ENCODE measurements around the gene ALDH1B1. TPM values are rescaled to one million over a fixed set of nuclear protein-coding genes. Genes with fewer than 3 reads are reported as not detected.
A peak's percentile ranks its signal among the peaks of the same experiment; 100 is the strongest.

Gene ALDH1B1
- total RNA-seq, 2 donors from 2014 or later, result 47.7 to 59.9 TPM

GRCh38 chr9:38423273-38423972, 30.9 kb downstream of the ALDH1B1 start:
- TF ChIP-seq CTCF (conservative IDR thresholded peaks at IDR 0.05), result no peak
- H3K9ac ChIP-seq (ENCODE audit: extremely low read depth, low read length, poor library complexity, severe bottlenecking), result peak overlapping the region; percentile 30
- Mint-ChIP-seq H3K27ac (no peak overlapping the region), H3K4me1 (peaks cover 53% of the 10 kb centered on the region), H3K4me3 (peak overlapping the region; percentile 53), H3K9me3 (no peaks in the 10 kb centered on the region), H3K27me3 (ENCODE audit: insufficient read depth) (peaks cover 36% of the 10 kb centered on the region), H3K36me3 (ENCODE audit: low read depth) (no peaks in the 10 kb centered on the region)
- H3K27ac ChIP-seq (ENCODE audit: low read depth, low read length), result no peak overlapping the region
- H3K36me3 ChIP-seq (ENCODE audit: control insufficient read depth, insufficient read depth, low read length), result no peaks in the 10 kb centered on the region
- no peaks in the 10 kb centered on the region for H3K9me3 ChIP-seq (ENCODE audit: control insufficient read depth, low read length)
- H3K4me1 ChIP-seq (ENCODE audit: control insufficient read depth, insufficient read depth, low read length), result peaks cover 15% of the 10 kb centered on the region
- DNase-seq, result peak; percentile 72
- peak overlapping the region; percentile 78 for H3K4me3 ChIP-seq (ENCODE audit: low read length)
- WGBS, 2 experiments (ENCODE audit: insufficient coverage in 1 of 2, insufficient read length in 1 of 2), result 39 to 47% methylated on average over 6 to 15 of the region's 15 CpGs
- peaks cover 23% of the 10 kb centered on the region for H3K27me3 ChIP-seq (ENCODE audit: control insufficient read depth, insufficient read depth, low read length, poor library complexity, severe bottlenecking)

DNA sequence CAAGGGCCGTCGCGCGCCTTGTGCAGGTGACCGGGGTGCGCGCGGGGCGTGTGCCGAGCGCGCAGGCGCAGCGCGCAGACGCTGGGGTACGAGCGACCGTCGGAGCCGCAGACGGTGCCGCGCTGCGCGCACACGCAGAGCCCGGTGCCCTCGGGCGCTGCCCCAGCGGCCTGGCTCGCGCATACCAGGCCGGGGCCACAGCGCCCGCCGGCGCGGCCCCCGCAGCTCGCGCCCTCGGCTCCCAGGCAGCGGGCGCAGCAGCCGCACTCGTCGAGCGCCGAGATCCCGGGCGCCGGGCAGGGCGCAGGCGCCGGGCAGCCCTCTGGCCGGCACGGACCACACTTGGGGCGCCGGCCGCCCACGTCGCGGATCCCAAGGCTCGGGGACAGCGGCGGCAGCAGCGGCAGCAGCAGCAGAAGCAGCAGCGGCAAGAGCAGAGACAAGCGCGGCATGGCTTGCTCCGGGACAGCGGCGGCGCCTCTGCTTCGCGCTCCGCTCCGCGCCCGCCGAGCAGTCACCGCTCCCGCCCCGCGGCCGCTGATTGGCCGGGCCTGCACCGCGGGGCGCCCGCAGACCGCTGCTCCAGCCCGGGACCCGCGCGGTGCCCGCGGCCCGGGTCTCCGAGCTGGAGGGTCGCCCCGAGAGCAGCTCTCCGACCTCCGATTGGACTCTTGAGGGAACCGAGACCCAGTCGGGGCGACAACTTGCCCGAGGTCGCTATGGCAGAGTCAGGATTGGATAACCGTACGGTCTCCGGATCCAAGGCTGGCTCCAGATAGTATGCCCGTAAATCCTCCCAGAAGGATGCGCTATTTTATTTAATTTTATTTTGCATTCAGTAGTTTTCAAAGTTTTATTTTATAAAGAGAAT, 31.7 kb downstream of the ALDH1B1 start, which contains the start of gene IGFBPL1:
Gene IGFBPL1, minus strand, starts transcription at position 482 of the 871 bp plus-strand sequence. Its CDS starts 30 bp downstream, at position 452.
- Histone ChIP-seq H3K27me3 (ENCODE audit: control insufficient read depth, insufficient read depth, low read length, poor library complexity, severe bottlenecking) (peaks cover 23% of the 10 kb centered on the region), H3K9ac (ENCODE audit: extremely low read depth, low read length, poor library complexity, severe bottlenecking) (peak within 1 kb of the TSS; percentile 30), H3K4me3 (ENCODE audit: low read length) (peak within 1 kb of the TSS; percentile 78), H3K27ac (ENCODE audit: low read depth, low read length) (no peak within 1 kb of the TSS), H3K36me3 (ENCODE audit: control insufficient read depth, insufficient read depth, low read length) (no peaks in the 10 kb centered on the region), H3K9me3 (ENCODE audit: control insufficient read depth, low read length) (no peaks in the 10 kb centered on the region), H3K4me1 (ENCODE audit: control insufficient read depth, insufficient read depth, low read length) (peaks cover 15% of the 10 kb centered on the region)
- DNase-seq, result peak; percentile 83
- Mint-ChIP-seq H3K4me3 (peak within 1 kb of the TSS; percentile 53), H3K27me3 (ENCODE audit: insufficient read depth) (peaks cover 33% of the 10 kb centered on the region), H3K36me3 (ENCODE audit: low read depth) (no peaks in the 10 kb centered on the region), H3K9me3 (no peaks in the 10 kb centered on the region), H3K27ac (no peak within 1 kb of the TSS), H3K4me1 (peaks cover 49% of the 10 kb centered on the region)
- WGBS, 2 experiments (ENCODE audit: insufficient coverage in 1 of 2, insufficient read length in 1 of 2), result 2 to 5% methylated on average over 12 to 114 of the region's 115 CpGs
- TF ChIP-seq CTCF (conservative IDR thresholded peaks at IDR 0.05), result no peak

GRCh38 chr9:38424918-38425317, 32.4 kb downstream of the ALDH1B1 start:
- Mint-ChIP-seq H3K27me3 (ENCODE audit: insufficient read depth) (peaks cover 29% of the 10 kb centered on the region), H3K4me1 (peaks cover 45% of the 10 kb centered on the region), H3K9me3 (no peaks in the 10 kb centered on the region), H3K4me3 (peak overlapping the region; percentile 43), H3K36me3 (ENCODE audit: low read depth) (no peaks in the 10 kb centered on the region), H3K27ac (no peak overlapping the region)
- TF ChIP-seq CTCF (conservative IDR thresholded peaks at IDR 0.05), result no peak
- no peak overlapping the region for H3K9ac ChIP-seq (ENCODE audit: extremely low read depth, low read length, poor library complexity, severe bottlenecking)
- H3K4me1 ChIP-seq (ENCODE audit: control insufficient read depth, insufficient read depth, low read length), result peaks cover 15% of the 10 kb centered on the region
- peak overlapping the region; percentile 68 for H3K4me3 ChIP-seq (ENCODE audit: low read length)
- H3K27me3 ChIP-seq (ENCODE audit: control insufficient read depth, insufficient read depth, low read length, poor library complexity, severe bottlenecking), result peaks cover 23% of the 10 kb centered on the region
- 86 to 88% methylated on average over 3 to 4 of the region's 4 CpGs for WGBS, 2 experiments (ENCODE audit: insufficient coverage in 1 of 2, insufficient read length in 1 of 2)
- no peaks in the 10 kb centered on the region for H3K36me3 ChIP-seq (ENCODE audit: control insufficient read depth, insufficient read depth, low read length)
- DNase-seq, result peak; percentile 17
- H3K9me3 ChIP-seq (ENCODE audit: control insufficient read depth, low read length), result no peaks in the 10 kb centered on the region
- no peak overlapping the region for H3K27ac ChIP-seq (ENCODE audit: low read depth, low read length)
